NCI-H2196 treated with DMSO at 0.1 percent for 48 hours (cell line): ENCODE results near the gene MYRIP.
"Not testable (repeated sequence)": the region's sequence is repeated elsewhere in the genome, so short reads cannot be mapped to it uniquely, and the experiment has no call there.

ENCODE experiments used
- DNase-seq: peaks from one replicate; lab custom pipeline; 2025; ENCODE audit not compliant: unreplicated experiment; lab: John Stamatoyannopoulos, UW

MYRIP gene

DNA sequence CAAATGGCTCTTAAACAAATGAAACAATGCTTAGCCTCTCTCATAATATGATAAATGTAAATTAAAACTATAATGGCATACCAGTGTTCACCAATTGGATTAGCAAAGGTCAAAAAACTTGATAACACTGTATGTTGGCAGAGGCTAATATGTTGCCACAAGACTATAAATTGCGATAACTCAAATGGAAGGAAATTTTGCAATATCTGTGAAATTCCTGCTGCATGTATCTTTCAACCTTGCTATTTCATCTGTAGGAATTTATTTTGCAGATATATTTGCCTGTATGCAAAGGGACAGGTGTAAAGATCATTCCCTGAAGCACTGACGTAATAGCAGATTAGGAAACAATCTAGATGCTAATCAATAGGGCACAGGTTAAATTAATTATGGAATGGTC lies 308.7 kb downstream of the MYRIP start:
- DNase-seq: no peak

DNA sequence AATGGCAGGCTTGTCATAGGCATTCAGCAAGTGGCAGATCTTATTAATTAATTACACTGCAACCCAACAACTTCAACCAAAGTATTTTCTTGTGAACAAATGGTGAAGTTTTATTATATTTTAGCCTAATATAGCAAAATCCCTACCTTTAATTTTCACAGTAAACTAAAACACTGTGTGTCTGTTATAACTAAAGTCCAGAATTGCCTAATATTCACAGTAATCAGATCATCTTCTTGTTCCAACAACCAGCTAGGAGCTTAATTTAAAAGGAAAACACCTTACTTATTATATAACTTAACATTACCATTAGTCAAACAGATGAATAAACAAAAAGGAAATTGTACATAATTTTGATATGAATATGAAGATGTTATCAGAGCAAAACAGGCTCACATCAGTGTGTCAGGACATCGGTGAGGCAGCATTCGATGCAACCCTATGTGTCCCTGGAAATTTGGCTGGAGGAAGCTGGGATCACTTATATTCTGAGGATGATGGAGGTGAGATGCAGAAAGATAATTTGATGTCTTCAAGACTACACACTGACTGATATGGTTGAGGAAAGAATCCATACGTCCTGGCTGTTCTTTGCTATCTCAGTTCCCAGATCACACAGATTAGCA lies 310.8 kb downstream of the MYRIP start:
- no peak for DNase-seq

DNA sequence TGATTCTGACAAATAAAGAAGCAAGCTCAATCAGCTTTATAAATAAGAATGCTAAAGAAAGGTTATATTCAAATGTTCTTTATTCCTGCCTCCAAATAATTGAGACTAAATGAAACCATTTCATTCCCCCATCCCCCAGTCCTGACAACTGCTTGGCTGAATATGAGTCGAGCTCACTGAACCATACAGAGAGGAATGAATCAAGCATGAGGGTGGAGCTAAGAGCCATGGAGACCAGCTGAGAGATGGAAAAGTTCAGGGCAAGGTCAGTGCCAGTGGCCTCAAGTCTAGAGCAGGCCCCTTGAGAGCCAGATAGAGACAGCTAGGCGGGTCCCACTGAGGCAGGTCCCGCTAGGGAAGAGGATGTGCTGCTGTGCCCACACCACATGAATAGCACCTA lies 311.4 kb downstream of the MYRIP start:
- DNase-seq: peak; percentile 2

DNA sequence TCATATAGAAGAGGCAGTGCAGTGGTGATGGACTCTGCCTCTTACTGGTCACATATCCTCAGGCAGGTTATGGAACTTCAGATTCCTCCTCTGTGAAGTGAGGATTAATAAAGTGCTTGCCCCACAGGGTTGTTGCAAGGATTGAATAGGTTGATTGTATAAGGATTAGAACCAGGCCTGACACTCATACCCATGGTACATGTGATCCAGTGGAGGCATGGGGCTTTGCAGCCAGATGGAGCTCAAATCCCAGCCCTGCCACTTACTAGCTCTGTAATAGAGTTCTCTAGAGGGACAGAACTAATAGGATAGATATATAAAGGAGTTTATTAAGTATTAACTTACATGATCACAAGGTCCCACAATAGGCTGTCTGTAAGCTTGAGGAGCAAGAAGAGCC lies 315.5 kb downstream of the MYRIP start:
- no peak for DNase-seq

DNA sequence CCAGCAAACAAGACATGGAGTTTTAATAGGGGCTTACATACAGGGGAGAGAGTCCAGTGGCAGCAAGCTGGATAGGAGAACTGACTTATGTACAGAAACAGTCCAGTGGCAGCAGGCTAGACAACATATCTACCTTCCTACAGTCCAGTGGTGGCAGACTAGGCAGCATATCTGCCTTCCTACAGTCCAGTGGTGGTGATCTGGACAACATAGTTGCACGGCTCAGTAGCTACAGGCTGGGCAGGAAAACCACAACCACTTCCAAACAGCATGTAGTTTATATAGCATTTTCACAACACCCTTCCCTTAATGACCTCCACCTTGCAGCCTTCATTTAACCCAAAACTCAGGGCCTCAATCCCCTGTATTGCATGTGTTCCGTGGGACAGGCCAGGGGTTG lies 318.8 kb downstream of the MYRIP start:
- no peak for DNase-seq

DNA sequence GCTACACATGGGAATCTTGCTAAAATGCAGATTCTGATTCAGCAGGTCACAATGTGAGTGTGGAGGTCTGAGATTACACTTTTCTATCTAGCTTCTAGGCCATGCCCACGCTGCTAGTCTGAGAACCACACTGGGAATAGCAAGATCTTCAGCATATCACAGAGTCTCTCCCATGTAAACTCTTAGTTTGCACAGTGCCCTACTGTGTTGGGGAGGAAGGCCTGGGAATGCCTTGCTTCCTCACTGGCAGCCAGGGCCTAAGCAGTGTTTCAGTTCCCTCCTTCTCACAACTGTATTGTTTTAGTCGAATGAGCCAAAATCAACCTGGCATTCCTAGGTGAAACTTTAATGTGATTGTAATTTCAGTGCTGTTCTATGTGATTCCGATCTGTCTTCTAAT lies 320.1 kb downstream of the MYRIP start:
- no peak for DNase-seq

DNA sequence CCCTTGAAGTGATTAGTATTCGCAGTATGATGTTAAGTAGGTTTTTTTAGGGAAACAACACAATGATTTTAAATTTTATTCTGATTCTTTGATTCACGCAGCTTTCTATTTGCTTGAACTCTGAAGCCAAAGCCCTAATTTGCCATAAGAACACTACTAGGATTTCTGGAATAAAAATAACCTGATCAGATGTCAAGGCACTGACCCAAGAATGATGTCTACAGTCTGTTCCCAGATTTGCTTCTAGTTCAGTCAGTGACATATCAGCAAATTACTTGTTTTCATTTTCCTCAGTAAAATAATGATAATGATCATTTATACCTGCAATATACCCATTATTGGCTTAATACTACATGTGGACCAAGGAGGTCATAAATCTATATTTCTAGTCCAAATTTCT lies 320.6 kb downstream of the MYRIP start:
- DNase-seq: no peak

DNA sequence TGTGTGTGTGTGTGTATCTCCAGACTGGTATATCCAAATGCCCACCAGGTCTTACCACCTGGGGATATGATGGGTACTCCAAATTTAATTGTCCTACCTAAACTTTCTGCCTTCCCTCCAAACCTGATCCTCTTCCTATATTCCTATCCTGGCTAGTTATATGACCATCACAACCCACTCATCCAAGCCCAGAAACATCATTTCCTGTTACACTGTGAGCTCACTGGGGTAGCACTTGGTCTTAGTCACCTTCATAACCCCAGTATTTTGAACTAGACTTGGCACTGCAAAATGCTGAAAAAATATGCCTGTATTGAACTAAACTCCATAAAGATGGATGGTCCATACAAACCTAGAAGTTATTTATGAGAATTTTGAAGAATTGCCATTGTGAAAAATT lies 321.3 kb downstream of the MYRIP start:
- DNase-seq: no peak

DNA sequence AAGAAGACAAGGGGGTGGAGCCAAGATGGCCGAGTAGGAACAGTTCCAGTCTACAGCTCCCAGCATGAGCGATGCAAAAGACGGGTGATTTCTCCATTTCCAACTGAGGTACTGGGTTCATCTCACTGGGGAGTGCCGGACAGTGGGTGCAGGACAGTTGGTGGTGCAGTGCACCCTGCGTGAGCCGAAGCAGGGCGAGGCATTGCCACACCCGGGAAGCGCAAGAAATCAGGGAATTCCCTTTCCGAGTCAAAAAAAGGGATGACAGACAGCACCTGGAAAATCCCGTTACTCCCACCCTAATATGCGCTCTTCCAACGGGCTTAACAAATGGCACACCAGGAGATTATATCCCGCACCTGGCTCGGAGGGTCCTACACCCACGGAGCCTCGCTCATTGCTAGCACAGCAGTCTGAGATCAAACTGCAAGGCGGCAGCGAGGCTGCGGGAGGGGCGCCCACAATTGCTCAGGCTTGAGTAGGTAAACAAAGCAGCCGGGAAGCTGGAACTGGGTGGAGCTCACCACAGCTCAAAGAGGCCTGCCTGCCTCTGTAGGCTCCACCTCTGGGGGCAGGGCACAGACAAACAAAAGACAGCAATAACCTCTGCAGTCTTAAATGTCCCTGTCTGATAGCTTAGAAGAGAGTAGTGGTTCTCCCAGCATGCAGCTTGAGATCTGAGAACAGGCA lies 324.6 kb downstream of the MYRIP start:
- DNase-seq: not testable (repeated sequence)

DNA sequence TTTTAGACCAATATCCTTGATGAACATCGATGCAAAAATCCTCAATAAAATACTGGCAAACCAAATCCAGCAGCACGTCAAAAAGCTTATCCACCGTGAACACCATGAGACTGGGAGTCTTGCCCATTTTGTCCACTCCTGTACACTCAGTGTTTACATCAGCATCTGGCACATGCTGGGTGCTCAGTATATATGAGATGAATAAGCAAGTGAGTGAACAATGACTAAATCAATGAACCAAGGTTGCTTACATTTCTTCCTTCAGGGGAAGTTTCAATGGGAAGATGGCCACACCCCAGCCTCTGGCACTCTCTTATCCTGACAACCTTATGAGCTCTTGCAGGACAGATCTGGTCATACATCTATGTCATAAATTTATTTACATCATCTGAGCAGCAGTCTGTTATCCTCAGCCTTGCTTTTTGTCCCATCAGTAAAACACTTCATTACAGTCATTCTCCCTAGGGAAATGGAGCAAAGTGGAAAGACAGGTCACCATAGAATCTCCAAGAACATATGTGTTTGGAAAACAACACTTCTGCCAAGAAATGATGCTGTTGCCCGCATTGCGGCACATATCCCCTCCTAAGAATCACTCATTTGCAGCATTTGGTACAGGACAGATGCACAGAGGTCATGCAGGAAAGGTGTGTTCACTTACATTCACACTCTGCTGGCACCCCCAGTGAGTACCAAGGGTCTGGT lies 328.3 kb downstream of the MYRIP start:
- no peak for DNase-seq

DNA sequence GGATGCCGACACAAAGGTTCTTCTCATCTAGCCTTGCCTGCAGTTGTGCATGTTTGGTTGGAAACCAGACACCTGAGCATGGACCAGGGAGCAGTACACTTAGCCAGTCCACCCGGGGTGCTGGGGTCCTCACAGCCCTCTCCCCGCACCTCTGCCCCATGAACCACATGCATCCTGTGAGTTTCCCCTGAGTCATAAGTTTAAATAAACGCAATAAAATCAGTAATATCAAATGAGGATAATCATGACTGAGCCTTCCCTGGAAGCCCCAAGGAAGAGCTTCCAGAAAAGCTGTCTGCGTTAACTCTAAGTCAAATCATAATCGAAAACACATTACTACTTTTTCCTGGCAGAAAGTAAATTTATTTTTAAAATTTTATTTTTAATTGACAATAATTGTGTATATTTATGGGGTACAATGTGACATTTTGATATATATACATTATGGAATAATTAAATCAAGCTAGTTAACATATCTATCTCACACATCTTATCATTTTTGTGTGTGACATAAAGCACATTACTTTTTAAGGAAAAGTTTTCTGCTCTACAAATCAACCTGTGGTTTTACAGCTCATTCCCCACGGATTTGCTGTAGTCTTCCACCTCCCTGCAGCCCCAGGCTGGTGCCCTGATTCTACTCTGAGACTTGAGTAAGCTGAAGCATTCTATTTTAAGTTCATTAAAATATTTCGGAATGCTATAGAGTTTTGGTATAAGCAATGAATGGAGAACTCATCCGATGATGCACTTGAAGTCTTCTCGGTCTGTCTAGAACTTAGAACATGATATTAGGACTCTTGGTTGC lies 334.1 kb downstream of the MYRIP start:
- DNase-seq: no peak

DNA sequence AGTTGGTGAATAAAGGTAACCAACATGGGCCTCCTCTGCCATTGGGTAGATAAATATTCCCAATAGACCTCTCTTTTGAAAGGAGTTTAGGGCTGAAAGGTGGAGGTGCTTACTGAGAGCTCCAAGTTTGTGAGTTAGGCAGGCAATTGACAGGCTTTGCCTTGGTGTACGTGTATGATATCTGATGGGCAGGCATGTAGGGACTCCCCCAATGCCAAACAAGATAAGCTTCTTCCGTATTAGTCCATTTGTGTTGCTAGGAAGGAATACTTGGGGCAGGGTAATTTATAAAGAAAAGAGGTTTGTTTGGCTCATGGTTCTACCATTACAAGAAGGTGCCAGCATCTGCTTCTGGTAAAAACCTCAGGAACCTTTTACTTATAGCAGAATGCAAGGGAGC lies 339.4 kb downstream of the MYRIP start:
- no peak for DNase-seq

DNA sequence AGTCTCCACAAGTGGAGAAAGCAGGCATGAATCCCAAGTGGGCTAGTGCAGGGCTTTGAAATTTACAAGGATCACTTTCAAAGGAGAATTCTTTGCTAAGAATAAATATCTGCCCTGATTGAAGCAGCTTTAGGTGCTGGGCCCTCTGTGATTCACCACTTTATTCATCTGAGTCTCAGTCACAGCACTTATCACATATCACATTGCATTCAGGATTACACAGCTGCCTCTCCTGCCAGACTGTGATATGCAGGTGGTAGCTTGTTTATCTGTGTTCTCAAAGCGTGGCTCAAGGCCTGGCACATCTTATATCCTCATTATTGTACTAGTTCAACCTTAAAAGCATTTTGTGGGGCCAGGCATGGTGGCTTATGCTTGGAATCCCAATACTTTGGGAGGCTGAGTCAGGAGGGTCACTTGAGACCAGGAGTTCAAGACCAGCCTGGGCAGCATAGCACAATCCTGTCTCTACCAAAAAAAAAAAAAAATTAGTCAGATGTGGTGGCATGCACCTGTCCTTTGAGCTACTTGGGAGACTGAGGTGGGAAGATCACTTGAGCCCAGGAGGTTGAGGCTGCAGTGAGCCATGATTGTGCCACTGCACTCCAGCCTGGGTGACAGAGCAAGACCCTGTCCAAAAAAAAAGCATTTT lies 343.2 kb downstream of the MYRIP start:
- DNase-seq: peak; percentile 65

DNA sequence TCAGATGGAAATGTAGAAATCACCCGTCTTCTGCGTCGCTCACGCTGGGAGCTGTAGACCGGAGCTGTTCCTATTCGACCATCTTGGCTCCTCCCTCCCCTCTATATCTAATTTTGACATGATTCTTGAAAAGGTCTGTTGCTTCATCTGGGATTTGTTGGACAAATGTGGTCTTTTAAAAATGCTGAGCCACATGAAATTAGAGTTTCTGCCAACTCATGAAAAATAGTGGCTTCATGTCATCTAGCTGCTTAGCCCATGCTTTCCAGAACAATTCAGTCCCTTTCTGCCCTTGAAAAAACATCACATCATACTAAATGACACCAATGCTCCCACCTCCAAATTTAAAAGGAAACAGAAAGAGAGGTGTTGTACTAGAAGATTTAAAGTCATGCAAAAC lies 351.5 kb downstream of the MYRIP start:
- no peak for DNase-seq

DNA sequence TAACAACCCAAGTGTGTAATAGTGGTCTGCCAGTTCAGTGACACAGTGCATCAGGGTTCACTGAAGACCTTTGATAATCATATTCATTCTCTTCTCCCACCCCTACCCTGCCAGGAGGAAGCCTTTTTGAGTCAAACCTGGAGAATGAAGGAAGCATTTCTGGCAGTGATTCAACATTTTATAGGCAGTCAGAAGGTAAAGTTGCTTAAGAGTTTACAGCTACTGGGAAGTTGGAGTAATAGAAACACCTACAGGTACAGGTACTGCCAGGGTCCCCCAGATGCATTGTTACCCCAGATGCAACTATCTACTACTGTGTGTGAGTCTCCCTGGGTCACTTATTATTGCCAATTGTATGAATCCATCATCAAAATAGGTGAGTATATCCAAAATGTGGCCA lies 353.2 kb downstream of the MYRIP start:
- DNase-seq: no peak

DNA sequence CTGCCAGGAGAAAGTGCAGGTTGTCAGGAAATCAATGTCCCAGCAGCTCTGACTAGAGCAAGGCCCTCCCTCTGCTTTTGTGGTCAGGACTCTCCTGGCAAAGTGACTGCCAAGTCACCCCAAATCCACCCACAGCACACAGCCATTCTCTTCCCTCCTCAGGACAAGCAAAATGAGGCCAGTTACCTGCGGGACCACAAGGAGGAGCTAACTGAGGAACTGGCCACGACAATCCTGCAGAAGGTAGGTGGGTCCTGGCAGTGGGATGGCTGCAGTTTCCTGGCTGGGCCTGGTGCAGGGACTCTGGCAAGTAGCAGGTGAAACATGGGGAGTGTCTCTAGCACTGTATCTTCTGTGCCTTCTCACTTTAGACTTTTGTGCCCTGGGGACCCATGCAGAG lies 357.6 kb downstream of the MYRIP start:
- DNase-seq: no peak

DNA sequence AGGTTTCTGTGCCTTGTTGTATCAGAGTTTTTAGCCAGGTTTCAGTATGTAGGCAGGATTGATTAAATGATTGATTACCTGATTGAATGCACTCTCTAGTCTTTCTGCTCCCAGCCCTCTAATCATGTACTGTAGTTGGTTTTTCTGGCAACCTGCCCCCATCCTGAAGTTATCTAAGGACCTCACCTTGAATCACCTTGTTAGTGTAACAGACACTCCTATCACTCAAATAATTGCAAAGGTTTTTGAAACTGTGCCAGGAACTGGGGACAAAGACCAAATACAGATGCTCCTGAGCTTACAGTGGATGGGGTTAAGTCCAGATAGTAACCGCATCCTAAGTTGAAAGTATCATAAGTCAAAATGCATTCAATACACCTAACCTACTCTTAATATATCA lies 358.5 kb downstream of the MYRIP start:
- DNase-seq: no peak

DNA sequence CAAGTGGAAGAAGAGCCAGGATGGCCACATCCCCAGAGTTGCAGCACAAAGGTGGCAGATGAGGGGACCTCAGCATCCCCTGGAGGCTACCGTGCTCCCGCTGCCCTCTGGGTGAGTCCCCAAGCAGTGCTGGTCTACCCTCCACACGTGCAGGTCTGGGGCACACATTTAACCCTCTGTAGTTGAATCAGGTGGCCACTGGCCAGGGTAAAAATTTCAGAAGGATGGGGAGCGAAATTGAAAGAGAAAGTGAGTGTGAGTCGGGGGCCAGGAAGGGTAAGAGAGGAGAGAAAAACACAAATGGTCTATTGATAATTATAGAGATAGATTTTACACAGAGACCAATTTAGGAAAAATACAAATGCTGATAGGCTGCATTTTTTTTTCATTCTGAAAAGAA lies 360.6 kb downstream of the MYRIP start:
- DNase-seq: no peak

DNA sequence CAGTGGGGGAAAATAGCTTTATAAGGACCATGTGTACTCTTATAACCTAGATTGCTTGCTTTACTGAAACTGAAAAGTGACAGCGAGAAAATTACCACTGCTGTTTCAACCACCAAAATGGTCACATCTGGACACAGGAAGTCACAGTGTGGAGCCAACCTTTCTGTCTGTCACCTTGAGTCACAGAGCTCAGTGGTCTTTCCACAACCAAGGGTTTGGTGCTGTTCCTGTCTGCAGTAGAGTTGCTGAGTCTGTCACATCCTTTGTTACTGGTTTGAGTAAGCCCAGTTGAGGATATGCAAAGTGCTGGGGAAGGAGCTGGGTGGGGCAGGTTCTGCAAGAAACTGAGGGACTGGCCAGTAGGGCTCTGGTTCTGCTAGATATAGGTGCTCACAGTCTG lies 361.0 kb downstream of the MYRIP start:
- no peak for DNase-seq

DNA sequence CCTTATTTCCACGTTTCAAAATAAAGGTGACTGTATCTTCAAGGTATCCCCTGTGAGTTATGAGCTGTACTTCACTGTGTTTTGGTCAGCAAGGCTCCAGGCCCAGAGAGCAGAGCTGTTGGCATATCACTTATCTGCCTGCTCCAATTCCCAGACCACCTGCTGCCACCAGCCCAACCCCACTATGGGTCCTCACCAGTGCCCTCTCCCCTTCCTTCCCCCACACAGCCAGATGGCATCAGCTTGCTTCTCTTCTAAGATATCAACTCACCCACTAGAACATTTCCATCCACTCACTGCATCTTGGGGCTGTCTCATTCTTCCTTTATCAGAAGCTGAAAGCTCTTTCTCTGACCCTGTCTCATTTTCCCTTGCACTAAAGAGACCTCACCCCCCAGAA lies 363.2 kb downstream of the MYRIP start:
- no peak for DNase-seq

DNA sequence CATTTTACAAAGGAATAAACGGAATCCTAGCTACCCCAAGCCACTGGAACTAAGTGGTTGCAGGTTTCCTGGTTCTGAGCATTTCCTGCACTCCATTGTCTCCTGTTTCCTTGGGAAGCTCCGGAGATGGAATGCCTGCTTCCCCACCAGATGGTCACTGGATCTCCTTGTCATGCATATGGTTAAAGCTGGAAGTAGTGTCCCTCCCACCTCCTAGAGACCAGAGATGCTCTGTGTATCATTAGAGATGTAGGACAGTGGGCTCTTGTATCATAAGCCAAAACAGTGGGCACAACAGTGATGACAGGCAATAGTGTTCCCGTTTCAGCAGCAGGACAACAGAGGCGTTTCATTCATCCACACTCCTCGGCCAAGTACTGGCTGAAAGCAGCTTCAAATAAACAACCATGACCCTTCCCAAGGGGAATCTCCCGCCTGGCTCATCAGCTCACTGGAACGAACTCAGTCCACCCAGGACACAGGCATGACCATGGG lies 363.9 kb downstream of the MYRIP start:
- no peak for DNase-seq
